Neuronal stem cell (in vitro differentiated cells): ENCODE data around the gene DIO1.

Experiments
- DNase-seq: peaks from one replicate; pipeline ENCODE4 v3.0.0-alpha.2; 2013; ENCODE audit warnings: low spot score
- H2AFZ ChIP-seq: one replicate; pipeline ENCODE4 v1.6.1; 2013; ENCODE audit warnings: mild to moderate bottlenecking, low read length, inconsistent platforms
- H2AK5ac ChIP-seq: 2 replicates; pipeline ENCODE4 v1.6.1; 2013; ENCODE audit warnings: low read depth, mild to moderate bottlenecking, inconsistent platforms, low read length, moderate library complexity, mixed read lengths
- H2BK120ac ChIP-seq: 2 replicates; pipeline ENCODE4 v1.6.1; 2013; ENCODE audit warnings: low read depth, mild to moderate bottlenecking, inconsistent platforms, low read length, moderate library complexity, mixed read lengths
- H2BK12ac ChIP-seq: one replicate; pipeline ENCODE4 v1.6.1; 2013; ENCODE audit warnings: low read length, inconsistent platforms
- H2BK15ac ChIP-seq: 2 replicates; pipeline ENCODE4 v1.6.1; 2013; ENCODE audit warnings: mild to moderate bottlenecking, low read length, inconsistent platforms, mixed read lengths
- H2BK5ac ChIP-seq: one replicate; pipeline ENCODE4 v1.6.1; 2013; ENCODE audit warnings: inconsistent platforms, mild to moderate bottlenecking, low read length, moderate library complexity
- H3K14ac ChIP-seq: one replicate; pipeline ENCODE4 v1.6.1; 2013; ENCODE audit warnings: low read length, inconsistent platforms
- H3K18ac ChIP-seq: 2 replicates; pipeline ENCODE4 v1.6.1; 2013; ENCODE audit warnings: low read length, inconsistent platforms
- H3K23ac ChIP-seq: 2 replicates; pipeline ENCODE4 v1.6.1; 2013; ENCODE audit warnings: low read depth, mild to moderate bottlenecking, mixed read lengths, low read length, inconsistent platforms; ENCODE audit not compliant: poor library complexity
- H3K27ac ChIP-seq: replicated peaks from 3 replicates; pipeline ENCODE4 v1.5.1; 2013; ENCODE audit warnings: low read length, inconsistent platforms
- H3K27me3 ChIP-seq, 3 experiments: 2 replicates each; pipeline ENCODE4 v1.6.1; 2013; ENCODE audit warnings: low read length in 3 of 3, mild to moderate bottlenecking in 2 of 3, inconsistent platforms in 1 of 3, low read depth in 1 of 3, mixed read lengths in 1 of 3, moderate library complexity in 1 of 3; ENCODE audit not compliant: control insufficient read depth in 3 of 3, insufficient read depth in 3 of 3
- H3K36me3 ChIP-seq, 2 donors: replicated peaks in 1 of 2; 2 replicates each; pipeline ENCODE4 v1.6.1; 2013; ENCODE audit warnings: low read length in 2 of 2; ENCODE audit not compliant: control insufficient read depth in 2 of 2, insufficient read depth in 2 of 2
- H3K4ac ChIP-seq: 2 replicates; pipeline ENCODE4 v1.6.1; 2013; ENCODE audit warnings: inconsistent platforms, mild to moderate bottlenecking, low read length, moderate library complexity
- H3K4me1 ChIP-seq, 2 donors: 1 replicate in 1 of 2; 2 replicates in 1 of 2; pipeline ENCODE4 v1.6.1; 2013; ENCODE audit warnings: low read length in 2 of 2, low read depth in 1 of 2; ENCODE audit not compliant: control insufficient read depth in 2 of 2, insufficient read depth in 1 of 2
- H3K4me2 ChIP-seq: one replicate; pipeline ENCODE4 v1.6.1; 2013; ENCODE audit warnings: mild to moderate bottlenecking, low read length, inconsistent platforms; ENCODE audit not compliant: insufficient read depth, poor library complexity, severe bottlenecking
- H3K4me3 ChIP-seq, 2 donors: 2 replicates each; pipeline ENCODE4 v1.5.1; 2013; ENCODE audit warnings: low read length in 2 of 2, mild to moderate bottlenecking in 2 of 2, inconsistent platforms in 1 of 2, moderate library complexity in 1 of 2
- H3K79me1 ChIP-seq: one replicate; pipeline ENCODE4 v1.6.1; 2013; ENCODE audit warnings: low read depth, mild to moderate bottlenecking, inconsistent platforms, low read length, moderate library complexity
- H3K9ac ChIP-seq: one replicate; pipeline ENCODE4 v1.6.1; 2013; ENCODE audit warnings: mild to moderate bottlenecking, low read depth, low read length, inconsistent platforms; ENCODE audit not compliant: poor library complexity
- H3K9me3 ChIP-seq, 2 donors: replicated peaks in 1 of 2; 2 replicates each; pipeline versions ENCODE3 to v1.6.1; 2013; ENCODE audit warnings: low read length in 2 of 2, mild to moderate bottlenecking in 2 of 2, inconsistent platforms in 1 of 2, low read depth in 1 of 2, mixed read lengths in 1 of 2, moderate library complexity in 1 of 2; ENCODE audit not compliant: control insufficient read depth in 2 of 2, insufficient read depth in 1 of 2
- H4K8ac ChIP-seq: one replicate; pipeline ENCODE4 v1.6.1; 2013; ENCODE audit warnings: low read depth, mild to moderate bottlenecking, inconsistent platforms, low read length, moderate library complexity
- H4K91ac ChIP-seq: one replicate; pipeline ENCODE4 v1.6.1; 2013; ENCODE audit warnings: low read length, low read depth, mild to moderate bottlenecking, inconsistent platforms; ENCODE audit not compliant: poor library complexity
- WGBS, 2 donors: extraction: QIAGEN DNeasy Blood & Tissue Kit; methylation state at CpG; one replicate each; pipeline ENCODE4 v1.1.7; 2013; ENCODE audit warnings: missing lambda C conversion rate in 2 of 2, mixed read lengths in 1 of 2; ENCODE audit not compliant: insufficient read length in 2 of 2, insufficient replicate concordance in 1 of 2; ENCODE audit errors: extremely low coverage in 2 of 2; 5-methylcytosine and 5-hydroxymethylcytosine counted together

Gene DIO1

DNA sequence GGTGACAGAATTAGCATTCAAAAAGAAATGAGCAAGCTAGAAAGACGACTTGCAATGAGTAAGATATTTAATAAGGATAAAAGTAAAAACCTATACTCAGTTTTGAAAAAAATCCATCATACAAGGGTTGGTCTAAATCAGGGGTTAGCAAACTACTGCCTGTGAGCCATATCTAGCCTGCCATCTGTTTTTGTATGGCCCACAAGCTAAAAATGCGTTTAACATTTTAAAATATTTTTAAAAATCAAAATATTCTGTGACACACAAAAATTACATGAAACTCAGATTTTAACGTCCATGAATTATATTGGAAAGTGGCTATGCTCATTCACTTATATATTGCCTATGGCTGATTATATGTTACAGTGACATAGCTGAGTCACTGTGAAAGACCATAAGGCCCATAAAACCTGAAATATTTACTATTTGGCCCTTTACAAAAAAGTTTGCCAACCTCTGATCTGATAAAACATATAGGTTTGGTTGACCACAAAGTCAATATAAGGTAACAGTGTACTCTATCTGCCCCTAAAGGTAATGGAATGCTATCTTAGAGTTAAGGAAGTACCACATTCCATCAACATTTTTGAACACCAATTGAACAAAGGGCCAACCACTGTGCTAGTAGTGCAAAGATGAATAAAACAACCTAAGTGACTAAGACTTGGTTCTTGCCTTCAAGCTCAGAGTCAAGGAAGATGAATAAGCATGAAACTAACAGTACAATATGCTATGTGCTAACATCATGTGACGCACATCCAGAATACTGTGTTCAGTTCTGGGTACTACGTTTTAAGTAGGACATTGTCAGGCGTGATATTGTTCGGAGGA, 48.4 kb downstream of the DIO1 start:
- H3K9me3 ChIP-seq: peaks cover 0 to 5% of the 10 kb centered on the region in 2 donors
- H3K18ac ChIP-seq: no peak overlapping the region
- H2AK5ac ChIP-seq: no peak overlapping the region
- H3K27me3 ChIP-seq: no peaks in the 10 kb centered on the region
- no peak overlapping the region for H4K91ac ChIP-seq
- H2AFZ ChIP-seq: no peak overlapping the region
- peaks cover 6% of the 10 kb centered on the region for H3K79me1 ChIP-seq
- no peak overlapping the region for H3K4me3 ChIP-seq
- H3K14ac ChIP-seq: no peak overlapping the region
- H4K8ac ChIP-seq: no peak overlapping the region
- no peak overlapping the region for H2BK5ac ChIP-seq
- peaks cover 4 to 11% of the 10 kb centered on the region in 2 donors for H3K4me1 ChIP-seq
- no peak overlapping the region for H3K4ac ChIP-seq
- DNase-seq: no peak
- no CpG with 5 or more reads among the region's 7 CpGs for WGBS, 2 donors
- no peak overlapping the region for H3K4me2 ChIP-seq
- H3K9ac ChIP-seq: no peak overlapping the region
- no peak overlapping the region for H2BK12ac ChIP-seq
- no peak overlapping the region for H3K27ac ChIP-seq
- peaks cover 0 to 35% of the 10 kb centered on the region in 2 donors for H3K36me3 ChIP-seq
- H2BK15ac ChIP-seq: no peak overlapping the region
- no peak overlapping the region for H3K23ac ChIP-seq
- no peak overlapping the region for H2BK120ac ChIP-seq

DNA sequence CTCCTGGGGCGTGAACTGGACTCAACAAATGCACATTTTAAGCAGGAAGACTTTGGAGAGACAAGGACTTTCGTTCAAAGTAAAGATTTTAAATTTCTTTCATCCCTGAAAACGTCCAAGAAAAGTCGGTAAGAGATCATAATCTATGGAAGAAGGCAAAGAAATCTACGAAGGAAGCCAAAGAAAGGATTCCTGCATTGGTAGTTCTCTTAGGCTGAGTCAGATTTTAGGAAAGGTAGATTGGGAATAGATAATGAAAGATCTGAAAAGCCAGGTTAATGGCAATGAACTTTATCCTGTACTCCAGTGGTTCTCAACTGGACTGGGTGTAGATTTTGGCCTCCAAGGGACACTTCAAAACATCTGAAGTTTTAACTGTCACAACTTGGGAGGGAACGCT, 49.1 kb downstream of the DIO1 start:
- no peak overlapping the region for H3K14ac ChIP-seq
- no peak overlapping the region for H3K4me2 ChIP-seq
- no peak overlapping the region for H2BK120ac ChIP-seq
- H3K9me3 ChIP-seq: peaks cover 0 to 5% of the 10 kb centered on the region in 2 donors
- peaks cover 6% of the 10 kb centered on the region for H3K79me1 ChIP-seq
- no peak overlapping the region for H2AFZ ChIP-seq
- no peak overlapping the region for H2BK15ac ChIP-seq
- H4K91ac ChIP-seq: no peak overlapping the region
- no CpG with 5 or more reads among the region's 6 CpGs for WGBS, 2 donors
- H2BK12ac ChIP-seq: no peak overlapping the region
- peaks cover 4 to 11% of the 10 kb centered on the region in 2 donors for H3K4me1 ChIP-seq
- no peak overlapping the region for H3K9ac ChIP-seq
- peaks cover 0 to 33% of the 10 kb centered on the region in 2 donors for H3K36me3 ChIP-seq
- no peak overlapping the region for H3K4ac ChIP-seq
- H3K18ac ChIP-seq: no peak overlapping the region
- H3K27me3 ChIP-seq: no peaks in the 10 kb centered on the region
- H3K4me3 ChIP-seq: no peak overlapping the region
- no peak for DNase-seq
- H4K8ac ChIP-seq: no peak overlapping the region
- no peak overlapping the region for H3K27ac ChIP-seq
- H3K23ac ChIP-seq: no peak overlapping the region
- no peak overlapping the region for H2BK5ac ChIP-seq
- no peak overlapping the region for H2AK5ac ChIP-seq

DNA sequence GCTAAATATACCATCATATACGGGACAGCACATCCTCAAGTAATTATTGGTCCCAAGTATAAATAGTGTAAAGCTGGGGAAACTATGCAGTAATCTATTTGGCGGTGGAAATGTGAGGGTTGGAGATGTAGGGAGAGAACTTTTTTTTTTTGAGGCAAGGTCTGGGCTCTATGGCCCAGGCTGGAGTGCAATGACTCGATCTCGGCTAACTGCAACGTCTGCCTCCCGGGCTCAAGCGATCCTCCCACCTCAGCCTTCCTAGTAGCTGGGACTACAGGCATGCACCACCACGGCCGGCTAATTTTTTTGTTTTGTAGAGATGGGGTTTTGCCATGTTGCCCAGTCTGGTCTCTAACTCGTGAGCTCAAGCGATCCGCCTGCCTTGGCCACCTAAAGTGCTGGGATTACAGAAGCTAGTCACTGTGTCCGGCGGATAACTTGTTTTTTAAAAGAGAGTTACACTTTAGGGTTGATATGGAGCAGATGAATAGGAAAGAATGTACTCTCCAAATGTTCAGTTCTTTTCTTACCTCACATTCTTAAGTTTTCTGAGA, 49.6 kb downstream of the DIO1 start:
- Histone ChIP-seq H2AFZ (no peak overlapping the region), H3K4me2 (no peak overlapping the region), H4K91ac (no peak overlapping the region), H3K79me1 (peaks cover 6% of the 10 kb centered on the region), H4K8ac (no peak overlapping the region), H3K36me3 (peaks cover 0 to 33% of the 10 kb centered on the region in 2 donors), H3K14ac (no peak overlapping the region), H2AK5ac (no peak overlapping the region), H2BK5ac (no peak overlapping the region), H2BK12ac (no peak overlapping the region), H3K27ac (no peak overlapping the region), H3K4me1 (peaks cover 4 to 11% of the 10 kb centered on the region in 2 donors), H3K9me3 (peaks cover 0 to 5% of the 10 kb centered on the region in 2 donors), H3K4ac (no peak overlapping the region), H3K23ac (no peak overlapping the region), H2BK120ac (no peak overlapping the region), H3K18ac (no peak overlapping the region), H3K9ac (no peak overlapping the region), H3K4me3 (no peak overlapping the region), H3K27me3 (no peaks in the 10 kb centered on the region), H2BK15ac (no peak overlapping the region)
- DNase-seq: no peak
- no CpG with 5 or more reads among the region's 14 CpGs for WGBS, 2 donors

DNA sequence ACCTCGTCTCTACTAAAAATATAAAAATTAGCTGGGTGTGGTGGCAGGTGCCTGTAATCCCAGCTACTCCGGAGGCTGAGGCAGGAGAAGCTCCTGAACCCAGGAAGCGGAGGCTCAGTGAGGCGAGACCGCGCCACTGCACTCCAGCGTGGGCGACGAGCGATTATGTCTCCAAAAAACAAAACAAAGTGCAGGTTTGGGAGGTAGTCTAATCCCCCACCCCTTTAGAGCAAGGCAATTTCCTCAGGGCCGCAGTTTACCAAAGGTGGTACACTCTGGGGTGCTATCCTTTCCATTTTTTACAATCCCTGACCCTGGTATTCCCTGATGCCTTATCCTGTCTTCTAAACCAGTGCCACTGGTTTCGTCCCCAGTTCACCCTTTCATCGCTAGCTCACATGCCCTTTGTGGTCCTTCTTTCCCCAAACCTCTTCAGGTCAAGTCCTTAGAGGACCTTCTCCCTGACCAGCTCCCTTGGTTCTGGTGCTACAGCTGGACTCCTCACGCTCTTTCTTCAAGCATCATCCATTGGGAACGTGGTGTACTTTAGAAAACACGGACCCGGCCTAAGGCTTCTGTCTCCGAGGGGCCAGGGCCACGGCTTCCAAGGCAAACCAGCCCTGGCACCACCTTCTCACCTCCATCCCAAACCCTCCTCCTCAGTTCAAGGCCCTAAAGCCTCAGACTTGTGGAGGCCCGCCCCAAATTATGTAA, 50.6 kb downstream of the DIO1 start:
- no peaks in the 10 kb centered on the region for H3K27me3 ChIP-seq
- no peak overlapping the region for H3K14ac ChIP-seq
- no peak overlapping the region for H4K91ac ChIP-seq
- H2BK5ac ChIP-seq: no peak overlapping the region
- no peak for DNase-seq
- peaks cover 0 to 27% of the 10 kb centered on the region in 2 donors for H3K36me3 ChIP-seq
- peak overlapping the region; percentile 98 for H2AFZ ChIP-seq
- WGBS, 2 donors: no CpG with 5 or more reads among the region's 20 CpGs
- no peak overlapping the region for H3K27ac ChIP-seq
- H3K4me3 ChIP-seq: peak overlapping the region; percentile 92 to 97
- no peak overlapping the region for H2BK12ac ChIP-seq
- H3K4me1 ChIP-seq: peaks cover 4 to 11% of the 10 kb centered on the region in 2 donors
- no peak overlapping the region for H3K18ac ChIP-seq
- peak overlapping the region; percentile 72 for H3K4me2 ChIP-seq
- no peak overlapping the region for H3K4ac ChIP-seq
- peaks cover 0 to 5% of the 10 kb centered on the region in 2 donors for H3K9me3 ChIP-seq
- H3K79me1 ChIP-seq: peaks cover 6% of the 10 kb centered on the region
- H2BK120ac ChIP-seq: no peak overlapping the region
- H3K9ac ChIP-seq: peak overlapping the region; percentile 37
- H3K23ac ChIP-seq: no peak overlapping the region
- H4K8ac ChIP-seq: no peak overlapping the region
- H2AK5ac ChIP-seq: no peak overlapping the region
- H2BK15ac ChIP-seq: no peak overlapping the region
